BLaER1 (cell line): ENCODE results near the gene PSMD13.
"Not testable (repeated sequence)": the region's sequence is repeated elsewhere in the genome, so short reads cannot be mapped to it uniquely, and the experiment has no call there.

Source experiments
- H3K27ac ChIP-seq: shearing (Covaris generic); formaldehyde crosslinking; 2 replicates; pipeline ENCODE4 v1.8.1; 2022
- H3K27me3 ChIP-seq: shearing (Covaris generic); formaldehyde crosslinking; 2 replicates; pipeline ENCODE4 v1.8.1; 2022
- H3K36me3 ChIP-seq: shearing (Covaris generic); formaldehyde crosslinking; 2 replicates; pipeline ENCODE4 v1.8.1; 2022
- H3K4me1 ChIP-seq: shearing (Covaris generic); formaldehyde crosslinking; 2 replicates; pipeline ENCODE4 v1.8.1; 2022
- H3K4me2 ChIP-seq: shearing (Covaris generic); formaldehyde crosslinking; 2 replicates; pipeline ENCODE4 v1.8.1; 2022
- H3K4me3 ChIP-seq: shearing (Covaris generic); formaldehyde crosslinking; 2 replicates; pipeline ENCODE4 v1.8.1; 2022
- H3K9ac ChIP-seq: shearing (Covaris generic); formaldehyde crosslinking; 2 replicates; pipeline ENCODE4 v1.8.1; 2022
- H3K9me3 ChIP-seq: shearing (Covaris generic); formaldehyde crosslinking; 2 replicates; pipeline ENCODE4 v1.8.1; 2022
- H4K20me1 ChIP-seq: shearing (Covaris generic); formaldehyde crosslinking; 2 replicates; pipeline ENCODE4 v1.8.1; 2022
- Cebpa-rat ChIP-seq: shearing (Covaris generic); IDR thresholded peaks from 2 replicates; pipeline ENCODE4 v1.8.1; 2022

The PSMD13 gene

DNA sequence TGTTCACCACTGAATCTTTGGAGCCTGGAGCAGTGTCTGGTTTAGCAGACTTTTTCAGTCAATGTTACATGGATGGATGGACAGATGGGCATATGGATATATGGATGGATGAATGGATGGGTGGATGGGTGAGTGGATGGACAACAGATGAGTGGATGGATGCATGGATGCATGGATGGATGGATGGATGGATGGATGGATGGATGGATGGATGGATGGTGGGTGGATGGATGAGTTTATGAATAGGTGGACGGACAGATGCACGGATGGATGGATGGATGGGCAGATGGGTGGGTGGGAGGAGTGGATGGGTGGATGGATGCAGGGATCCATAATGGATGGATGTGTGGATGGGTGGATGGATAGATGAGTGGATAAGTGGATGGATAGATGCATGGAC lies 19.0 kb downstream of the PSMD13 start:
- Histone ChIP-seq H3K4me3 (no peak overlapping the region), H3K9ac (no peak overlapping the region), H3K27ac (no peak overlapping the region), H3K9me3 (no peaks in the 10 kb centered on the region), H3K4me1 (0 out of 2 replicates have a peak, but pooled peaks cover 6% of the 10 kb centered on the region), H3K4me2 (no peak overlapping the region), H3K27me3 (no peaks in the 10 kb centered on the region), H4K20me1 (no peaks in the 10 kb centered on the region; the same call in 1 of the 2 replicates), H3K36me3 (peaks cover 33% of the 10 kb centered on the region)
- TF ChIP-seq Cebpa-rat: no peak

- H3K4me3 ChIP-seq: no peak overlapping the region
- no peaks in the 10 kb centered on the region; the same call in 1 of the 2 replicates for H4K20me1 ChIP-seq
- H3K9me3 ChIP-seq: peaks cover 8% of the 10 kb centered on the region; the same call in 1 of the 2 replicates
- no peaks in the 10 kb centered on the region for H3K27me3 ChIP-seq
- H3K36me3 ChIP-seq: peaks cover 20% of the 10 kb centered on the region
- no peak overlapping the region; the same call in 1 of the 2 replicates for H3K4me2 ChIP-seq
- 0 out of 2 replicates have a peak overlapping the region, but pooled peaks have one; percentile 12 for H3K27ac ChIP-seq
- H3K4me1 ChIP-seq: 0 out of 2 replicates have a peak, but pooled peaks cover 6% of the 10 kb centered on the region
- TF ChIP-seq Cebpa-rat: no peak
- H3K9ac ChIP-seq: no peak overlapping the region
These were observed 20.4 kb downstream of the PSMD13 start for GRCh38 chr11:256952-257737.

DNA sequence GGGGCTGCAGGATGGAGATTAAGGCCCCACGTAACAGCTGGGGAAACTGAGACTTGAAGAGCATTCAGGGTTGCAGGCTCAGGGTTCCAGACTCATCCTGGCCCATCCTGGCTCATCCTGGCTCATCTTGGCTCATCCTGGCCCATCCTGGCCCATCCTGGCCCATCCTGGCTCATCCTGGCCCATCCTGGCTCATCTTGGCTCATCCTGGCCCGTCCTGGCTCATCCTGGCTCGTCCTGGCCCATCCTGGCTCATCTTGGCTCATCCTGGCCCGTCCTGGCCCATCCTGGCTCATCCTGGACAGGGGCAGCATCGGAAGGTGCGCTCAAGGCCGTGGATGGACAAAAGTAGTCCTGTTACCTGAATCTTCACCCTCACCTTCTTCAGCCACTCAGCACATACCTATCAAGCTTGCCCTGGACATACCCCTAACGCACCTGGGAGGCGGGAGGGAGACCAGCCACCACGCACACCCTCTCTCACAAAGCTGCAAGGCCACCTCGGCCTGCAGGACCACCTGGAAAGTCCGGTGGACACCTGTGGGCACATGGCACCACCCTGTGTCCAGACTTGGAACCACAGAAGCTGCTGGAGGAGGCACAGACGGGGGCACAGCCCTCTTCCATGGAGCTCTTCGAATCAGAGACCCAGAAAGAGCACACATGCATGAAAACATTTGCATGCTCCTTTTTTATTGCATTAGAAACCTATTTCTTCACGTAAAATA lies 21.2 kb downstream of the PSMD13 start:
- Histone ChIP-seq H3K27ac (no peak overlapping the region), H3K9ac (no peak overlapping the region), H3K4me2 (no peak overlapping the region), H4K20me1 (no peaks in the 10 kb centered on the region), H3K4me1 (0 out of 2 replicates have a peak, but pooled peaks cover 6% of the 10 kb centered on the region), H3K27me3 (no peaks in the 10 kb centered on the region), H3K4me3 (no peak overlapping the region), H3K36me3 (peaks cover 12% of the 10 kb centered on the region), H3K9me3 (peaks cover 8% of the 10 kb centered on the region; the same call in 1 of the 2 replicates)
- no peak for TF ChIP-seq Cebpa-rat

- no peak overlapping the region for H3K9ac ChIP-seq
- H3K27ac ChIP-seq: no peak overlapping the region
- H3K4me1 ChIP-seq: 0 out of 2 replicates have a peak, but pooled peaks cover 6% of the 10 kb centered on the region
- peaks cover 8% of the 10 kb centered on the region; the same call in 1 of the 2 replicates for H3K9me3 ChIP-seq
- no peaks in the 10 kb centered on the region for H4K20me1 ChIP-seq
- H3K27me3 ChIP-seq: no peaks in the 10 kb centered on the region
- no peak overlapping the region for H3K4me2 ChIP-seq
- TF ChIP-seq Cebpa-rat: no peak
- no peaks in the 10 kb centered on the region for H3K36me3 ChIP-seq
- no peak overlapping the region for H3K4me3 ChIP-seq
These were observed 22.6 kb downstream of the PSMD13 start for GRCh38 chr11:259413-259812.

GRCh38 chr11:261624-262023 lies 24.8 kb downstream of the PSMD13 start:
- H3K27me3 ChIP-seq: no peaks in the 10 kb centered on the region
- H3K4me3 ChIP-seq: no peak overlapping the region
- H3K4me2 ChIP-seq: no peak overlapping the region
- H3K9me3 ChIP-seq: peaks cover 17% of the 10 kb centered on the region
- no peaks in the 10 kb centered on the region for H3K36me3 ChIP-seq
- H3K4me1 ChIP-seq: 0 out of 2 replicates have a peak, but pooled peaks cover 6% of the 10 kb centered on the region
- H3K9ac ChIP-seq: no peak overlapping the region
- H3K27ac ChIP-seq: no peak overlapping the region
- no peaks in the 10 kb centered on the region for H4K20me1 ChIP-seq
- TF ChIP-seq Cebpa-rat: no peak

DNA sequence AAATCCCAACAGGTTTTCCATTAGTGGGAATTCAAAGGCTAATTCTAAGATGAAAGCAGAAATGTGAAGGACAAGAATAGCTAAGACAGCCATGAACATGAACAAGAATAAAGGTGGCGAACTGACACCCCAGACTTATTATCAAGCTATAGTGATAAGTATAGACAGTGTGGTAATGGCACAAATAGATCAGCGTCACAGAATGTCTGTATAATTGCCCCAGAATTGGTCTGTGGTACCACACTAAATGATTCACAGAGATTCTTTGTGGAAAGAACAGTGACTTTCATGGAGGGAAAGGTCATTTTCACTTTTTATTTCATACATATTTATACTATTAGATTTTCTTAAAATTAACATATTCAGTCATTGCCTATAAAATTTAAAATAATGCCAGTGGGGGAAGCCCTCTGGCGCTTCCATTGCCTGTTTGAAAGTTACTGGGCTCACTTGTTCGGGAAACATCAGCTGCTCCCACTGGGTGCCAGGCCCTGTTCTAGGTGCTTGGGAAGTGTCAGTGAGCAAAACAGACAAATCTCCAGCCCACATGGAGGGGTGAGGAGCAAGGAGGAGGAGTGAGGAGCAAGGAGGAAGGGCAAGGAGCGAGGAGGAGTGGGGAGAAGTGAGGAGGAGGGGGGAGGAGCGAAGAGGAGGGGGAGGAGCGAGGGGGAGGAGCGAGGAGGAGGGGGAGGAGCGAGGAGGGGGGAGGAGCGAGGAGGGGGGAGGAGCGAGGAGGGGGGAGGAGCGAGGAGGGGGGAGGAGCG lies 30.1 kb downstream of the PSMD13 start:
- no peaks in the 10 kb centered on the region for H3K27me3 ChIP-seq
- no peak for TF ChIP-seq Cebpa-rat
- H3K4me2 ChIP-seq: no peak overlapping the region
- H3K9ac ChIP-seq: no peak overlapping the region
- peaks cover 30% of the 10 kb centered on the region for H3K4me1 ChIP-seq
- H3K36me3 ChIP-seq: no peaks in the 10 kb centered on the region
- peaks cover 9% of the 10 kb centered on the region for H3K9me3 ChIP-seq
- no peak overlapping the region for H3K27ac ChIP-seq
- no peaks in the 10 kb centered on the region for H4K20me1 ChIP-seq
- no peak overlapping the region for H3K4me3 ChIP-seq

DNA sequence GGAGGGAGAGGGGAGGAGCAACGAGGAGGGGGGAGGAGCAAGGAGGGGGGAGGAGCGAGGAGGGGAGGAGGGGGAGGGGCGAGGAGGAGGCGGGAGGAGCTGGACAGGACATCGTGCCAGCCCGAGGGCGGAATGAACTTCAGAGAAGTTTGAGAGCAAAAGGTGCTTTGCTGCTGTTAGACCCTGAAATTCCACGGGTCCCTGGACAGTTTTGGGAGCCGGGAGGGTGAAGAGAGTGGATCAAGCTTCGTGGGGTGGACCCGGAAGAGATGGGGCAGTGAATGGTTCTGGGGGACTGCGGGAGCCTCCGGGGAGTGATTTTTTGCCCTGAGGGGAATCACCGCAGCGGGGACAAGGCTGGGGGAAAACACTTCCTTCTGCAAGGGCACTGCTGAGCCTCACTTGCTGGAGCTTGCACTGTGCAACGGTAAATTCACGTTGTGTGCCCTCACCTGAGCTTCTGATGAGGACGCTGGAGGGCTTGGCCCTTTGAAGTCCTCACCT lies 30.8 kb downstream of the PSMD13 start:
- H3K9me3 ChIP-seq: peaks cover 9% of the 10 kb centered on the region
- H3K4me3 ChIP-seq: peak overlapping the region; percentile 76
- no peaks in the 10 kb centered on the region for H3K27me3 ChIP-seq
- H3K27ac ChIP-seq: peak overlapping the region; percentile 99
- no peak for TF ChIP-seq Cebpa-rat
- peaks cover 37% of the 10 kb centered on the region for H3K4me1 ChIP-seq
- H3K4me2 ChIP-seq: peak overlapping the region; percentile 100
- peak overlapping the region; percentile 95 for H3K9ac ChIP-seq
- H4K20me1 ChIP-seq: no peaks in the 10 kb centered on the region
- H3K36me3 ChIP-seq: no peaks in the 10 kb centered on the region; the same call in 1 of the 2 replicates

GRCh38 chr11:268716-269145 lies 32.0 kb downstream of the PSMD13 start:
- Histone ChIP-seq H3K4me1 (peaks cover 37% of the 10 kb centered on the region), H3K27ac (peak overlapping the region; percentile 99), H3K4me2 (peak overlapping the region; percentile 100), H3K9ac (peak overlapping the region; percentile 95), H3K4me3 (peak overlapping the region; percentile 76)
- not testable (repeated sequence) for H3K9me3 ChIP-seq, H4K20me1 ChIP-seq, H3K36me3 ChIP-seq, H3K27me3 ChIP-seq

GRCh38 chr11:269146-269890 lies 32.5 kb downstream of the PSMD13 start:
- Histone ChIP-seq H3K9me3 (peaks cover 9% of the 10 kb centered on the region), H3K4me1 (peaks cover 37% of the 10 kb centered on the region), H3K27me3 (no peaks in the 10 kb centered on the region), H3K9ac (peak overlapping the region; percentile 95), H3K36me3 (no peaks in the 10 kb centered on the region; the same call in 1 of the 2 replicates), H3K27ac (peak overlapping the region; percentile 99), H3K4me2 (peak overlapping the region; percentile 100), H4K20me1 (no peaks in the 10 kb centered on the region), H3K4me3 (peak overlapping the region; percentile 76)
- peak; percentile 97 for TF ChIP-seq Cebpa-rat
